ENCODE data around the gene PPIC.
"Not testable (repeated sequence)": the region's sequence is repeated elsewhere in the genome, so short reads cannot be mapped to it uniquely, and the experiment has no call there.

Gene PPIC

DNA sequence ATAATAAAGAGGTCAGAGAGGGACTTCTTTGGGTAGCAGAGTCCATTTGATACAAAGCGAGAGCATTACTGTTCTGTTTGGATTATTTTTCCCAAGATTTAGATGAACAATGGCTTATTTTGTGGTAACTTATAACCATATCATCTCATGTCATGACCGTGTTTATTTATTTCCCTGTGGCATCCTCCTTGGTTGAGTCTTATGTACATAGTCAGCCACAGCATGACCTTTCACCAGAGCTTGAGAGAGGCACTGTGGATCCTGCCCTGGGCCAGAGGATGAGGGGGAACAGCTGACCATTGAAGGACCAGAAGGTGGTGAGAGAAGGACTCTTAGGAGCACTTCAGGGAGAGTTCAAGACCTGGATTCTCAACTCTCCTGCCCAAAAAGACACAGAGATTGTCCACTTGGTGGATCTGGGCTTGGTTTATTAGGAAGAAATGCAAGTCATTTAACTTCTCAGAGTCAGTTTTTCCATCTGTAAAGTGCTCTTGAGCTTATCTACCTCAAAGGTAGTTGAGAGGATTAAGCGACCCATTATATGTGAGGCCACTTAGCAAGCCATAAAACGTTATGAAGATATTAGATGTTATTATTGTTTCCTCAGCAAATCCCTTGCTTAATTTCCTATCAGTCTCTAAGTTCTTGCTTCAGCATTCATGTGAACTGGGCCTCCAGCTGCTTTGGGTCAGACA, 51.4 kb downstream of the PPIC start:
- Histone ChIP-seq H3K4me3 (ENCODE audit: low read depth in 1 of 5, low read length in 5 of 5) (no peak overlapping the region), H3K27ac (ENCODE audit: low read depth, low read length) (no peak overlapping the region), H3K4me1 (ENCODE audit: control insufficient read depth in 5 of 5, insufficient read depth in 5 of 5, low read length in 5 of 5) (no peaks in the 10 kb centered on the region), H3K36me3 (ENCODE audit: control insufficient read depth in 5 of 5, insufficient read depth in 5 of 5, low read length in 5 of 5) (no peaks in the 10 kb centered on the region), H3K27me3 (ENCODE audit: control insufficient read depth in 5 of 5, insufficient read depth in 4 of 5, low read length in 5 of 5) (no peaks in the 10 kb centered on the region), H3K9ac (ENCODE audit: low read length in 5 of 5) (no peak overlapping the region), H3K9me3 (ENCODE audit: control insufficient read depth in 5 of 5, low read length in 5 of 5) (no peaks in the 10 kb centered on the region)

DNA sequence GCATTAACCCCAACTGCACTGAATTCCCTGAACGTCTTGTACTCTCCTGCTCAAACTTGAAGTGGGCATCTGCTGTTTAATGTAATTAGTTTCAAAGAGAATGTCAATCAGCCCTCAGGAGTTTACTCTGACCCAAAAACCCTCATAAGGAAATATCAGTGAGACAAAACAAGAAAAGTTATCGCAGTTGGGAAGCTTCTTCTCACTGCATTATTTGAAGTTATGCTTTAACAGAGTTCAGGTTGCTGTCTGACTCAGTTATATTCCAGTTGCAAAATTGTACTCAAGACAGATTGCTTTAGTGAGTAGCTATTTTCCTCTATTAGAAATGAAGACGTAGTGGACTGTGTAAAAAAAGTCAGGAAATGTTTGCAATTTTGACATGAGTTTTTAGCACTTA, 52.1 kb downstream of the PPIC start:
- H3K27me3 ChIP-seq (ENCODE audit: control insufficient read depth in 5 of 5, insufficient read depth in 4 of 5, low read length in 5 of 5) = no peaks in the 10 kb centered on the region
- H3K36me3 ChIP-seq (ENCODE audit: control insufficient read depth in 5 of 5, insufficient read depth in 5 of 5, low read length in 5 of 5) = no peaks in the 10 kb centered on the region
- H3K9ac ChIP-seq (ENCODE audit: low read length in 5 of 5) = no peak overlapping the region
- no peaks in the 10 kb centered on the region for H3K9me3 ChIP-seq (ENCODE audit: control insufficient read depth in 5 of 5, low read length in 5 of 5)
- H3K4me3 ChIP-seq (ENCODE audit: low read depth in 1 of 5, low read length in 5 of 5) = no peak overlapping the region
- no peak overlapping the region for H3K27ac ChIP-seq (ENCODE audit: low read depth, low read length)
- no peaks in the 10 kb centered on the region for H3K4me1 ChIP-seq (ENCODE audit: control insufficient read depth in 5 of 5, insufficient read depth in 5 of 5, low read length in 5 of 5)

DNA sequence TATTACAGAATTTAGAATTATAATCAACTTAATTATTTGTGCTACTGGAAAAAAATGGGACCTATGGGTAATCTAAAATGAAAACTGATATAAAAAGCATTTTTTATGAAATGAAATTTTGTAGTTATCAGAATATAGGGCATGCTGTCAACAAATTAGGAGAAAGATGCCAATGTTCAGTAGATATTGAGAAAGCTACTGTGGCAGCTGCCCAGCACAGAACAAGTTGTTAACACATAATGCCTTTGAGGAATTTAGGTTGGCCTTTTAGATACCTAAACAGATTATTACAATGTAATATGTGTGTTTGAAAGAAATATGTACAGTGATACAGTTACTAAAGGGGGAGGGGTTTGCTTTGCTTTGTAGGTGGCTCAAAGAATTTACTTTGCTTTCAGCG, 54.1 kb downstream of the PPIC start:
- Histone ChIP-seq H3K9me3 (ENCODE audit: control insufficient read depth in 5 of 5, low read length in 5 of 5) (no peaks in the 10 kb centered on the region), H3K4me1 (ENCODE audit: control insufficient read depth in 5 of 5, insufficient read depth in 5 of 5, low read length in 5 of 5) (no peaks in the 10 kb centered on the region), H3K27me3 (ENCODE audit: control insufficient read depth in 5 of 5, insufficient read depth in 4 of 5, low read length in 5 of 5) (no peaks in the 10 kb centered on the region), H3K27ac (ENCODE audit: low read depth, low read length) (no peak overlapping the region), H3K4me3 (ENCODE audit: low read depth in 1 of 5, low read length in 5 of 5) (no peak overlapping the region), H3K36me3 (ENCODE audit: control insufficient read depth in 5 of 5, insufficient read depth in 5 of 5, low read length in 5 of 5) (no peaks in the 10 kb centered on the region), H3K9ac (ENCODE audit: low read length in 5 of 5) (no peak overlapping the region)

DNA sequence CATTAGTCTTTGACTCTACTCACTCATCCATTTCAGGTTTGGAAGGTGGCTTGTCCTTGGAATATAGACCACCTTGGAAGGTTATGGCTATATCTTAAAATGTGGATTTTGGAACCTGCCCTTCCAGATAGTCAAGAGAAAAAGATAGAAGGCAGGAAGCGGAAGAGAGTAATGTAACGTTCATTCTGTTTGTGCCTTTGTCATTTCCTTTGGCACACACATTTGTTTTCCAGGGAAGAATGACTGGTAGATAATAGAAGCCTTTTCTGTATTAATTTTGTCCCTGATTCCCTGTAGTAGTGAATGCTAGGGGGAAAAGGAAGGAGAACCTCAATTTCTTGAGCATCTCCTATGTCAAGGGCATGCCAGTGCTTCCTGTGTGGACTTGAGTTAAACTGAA, 54.7 kb downstream of the PPIC start:
- no peak overlapping the region for H3K9ac ChIP-seq (ENCODE audit: low read length in 5 of 5)
- H3K4me3 ChIP-seq (ENCODE audit: low read depth in 1 of 5, low read length in 5 of 5) = no peak overlapping the region
- no peak overlapping the region for H3K27ac ChIP-seq (ENCODE audit: low read depth, low read length)
- no peaks in the 10 kb centered on the region for H3K27me3 ChIP-seq (ENCODE audit: control insufficient read depth in 5 of 5, insufficient read depth in 4 of 5, low read length in 5 of 5)
- H3K4me1 ChIP-seq (ENCODE audit: control insufficient read depth in 5 of 5, insufficient read depth in 5 of 5, low read length in 5 of 5) = no peaks in the 10 kb centered on the region
- H3K36me3 ChIP-seq (ENCODE audit: control insufficient read depth in 5 of 5, insufficient read depth in 5 of 5, low read length in 5 of 5) = no peaks in the 10 kb centered on the region
- no peaks in the 10 kb centered on the region for H3K9me3 ChIP-seq (ENCODE audit: control insufficient read depth in 5 of 5, low read length in 5 of 5)

DNA sequence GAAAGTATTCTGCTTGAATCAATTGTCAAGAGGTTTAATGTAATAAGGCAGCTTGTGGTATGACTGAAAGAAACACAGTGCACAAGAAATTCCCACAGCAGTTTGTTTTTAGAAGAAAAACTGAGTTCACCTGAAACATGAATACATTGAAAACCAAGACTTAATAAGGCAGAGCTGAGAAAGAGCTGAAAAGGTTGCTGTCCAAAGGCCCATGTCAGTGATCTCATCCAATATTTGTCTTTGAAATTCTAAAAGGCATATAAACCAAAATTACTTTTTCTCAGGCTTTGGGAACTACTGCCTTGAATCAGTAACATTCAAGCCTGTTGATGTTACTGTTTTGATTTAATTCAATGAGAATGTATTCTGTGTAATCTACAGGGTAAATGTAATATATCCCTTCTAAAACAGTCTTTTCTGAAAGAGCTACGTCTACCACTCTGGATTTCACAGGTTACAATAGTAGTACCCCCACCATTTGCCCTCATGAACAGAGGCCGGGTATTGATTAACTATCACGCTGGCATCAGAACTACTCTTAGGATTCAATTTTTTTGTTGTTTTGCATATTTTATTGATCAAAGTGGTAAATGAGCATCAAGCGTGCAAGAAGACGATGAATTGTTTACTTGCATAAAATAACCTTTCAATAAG, 57.8 kb downstream of the PPIC start:
- Histone ChIP-seq H3K4me1 (ENCODE audit: control insufficient read depth in 5 of 5, insufficient read depth in 5 of 5, low read length in 5 of 5) (no peaks in the 10 kb centered on the region), H3K36me3 (ENCODE audit: control insufficient read depth in 5 of 5, insufficient read depth in 5 of 5, low read length in 5 of 5) (no peaks in the 10 kb centered on the region), H3K4me3 (ENCODE audit: low read depth in 1 of 5, low read length in 5 of 5) (no peak overlapping the region), H3K27ac (ENCODE audit: low read depth, low read length) (no peak overlapping the region), H3K27me3 (ENCODE audit: control insufficient read depth in 5 of 5, insufficient read depth in 4 of 5, low read length in 5 of 5) (no peaks in the 10 kb centered on the region), H3K9ac (ENCODE audit: low read length in 5 of 5) (no peak overlapping the region), H3K9me3 (ENCODE audit: control insufficient read depth in 5 of 5, low read length in 5 of 5) (no peaks in the 10 kb centered on the region)

DNA sequence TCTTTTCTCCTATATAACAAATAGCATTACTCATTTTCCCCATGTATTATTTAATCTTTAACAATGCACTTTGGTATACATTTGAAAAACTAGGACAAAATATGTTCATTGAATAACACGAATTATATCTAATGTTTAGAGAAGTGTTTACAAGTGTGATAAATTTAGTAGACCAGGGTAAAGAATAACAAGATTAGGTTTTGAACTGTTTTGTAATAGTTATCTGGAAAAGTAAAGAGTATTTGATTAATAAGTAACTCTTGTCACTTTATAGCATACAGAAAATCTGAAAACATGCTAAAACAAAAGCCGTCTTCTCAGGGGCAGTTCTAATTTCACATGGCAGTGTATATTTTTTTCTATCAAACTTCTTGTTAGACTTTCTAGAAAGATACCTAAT, 58.5 kb downstream of the PPIC start:
- no peak overlapping the region for H3K9ac ChIP-seq (ENCODE audit: low read length in 5 of 5)
- peaks cover 0 to 4% (median 0%) of the 10 kb centered on the region in 5 donors for H3K36me3 ChIP-seq (ENCODE audit: control insufficient read depth in 5 of 5, insufficient read depth in 5 of 5, low read length in 5 of 5)
- H3K4me3 ChIP-seq (ENCODE audit: low read depth in 1 of 5, low read length in 5 of 5) = no peak overlapping the region
- H3K27me3 ChIP-seq (ENCODE audit: control insufficient read depth in 5 of 5, insufficient read depth in 4 of 5, low read length in 5 of 5) = no peaks in the 10 kb centered on the region
- no peaks in the 10 kb centered on the region for H3K4me1 ChIP-seq (ENCODE audit: control insufficient read depth in 5 of 5, insufficient read depth in 5 of 5, low read length in 5 of 5)
- no peak overlapping the region for H3K27ac ChIP-seq (ENCODE audit: low read depth, low read length)
- no peaks in the 10 kb centered on the region for H3K9me3 ChIP-seq (ENCODE audit: control insufficient read depth in 5 of 5, low read length in 5 of 5)

DNA sequence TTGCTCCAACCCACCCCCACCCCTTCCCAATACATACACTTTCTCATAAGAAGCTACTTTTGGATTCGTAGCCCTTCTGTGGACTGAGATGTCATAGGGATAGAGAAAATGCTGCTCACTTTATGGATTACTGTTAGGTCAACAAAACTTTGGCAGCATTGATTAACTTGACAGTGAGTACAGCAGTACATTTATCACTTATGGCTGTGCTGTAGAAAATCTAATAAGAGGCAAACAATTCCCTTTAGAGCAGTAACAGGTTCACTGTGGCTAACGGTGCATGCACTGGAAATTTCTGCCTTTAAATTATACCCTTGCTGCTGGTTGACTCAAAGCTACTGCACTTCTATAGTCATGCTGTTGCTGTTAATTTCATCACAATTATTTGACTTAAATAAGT, 59.2 kb downstream of the PPIC start:
- H3K9me3 ChIP-seq (ENCODE audit: control insufficient read depth in 5 of 5, low read length in 5 of 5) = no peaks in the 10 kb centered on the region
- no peak overlapping the region for H3K9ac ChIP-seq (ENCODE audit: low read length in 5 of 5)
- H3K4me3 ChIP-seq (ENCODE audit: low read depth in 1 of 5, low read length in 5 of 5) = no peak overlapping the region
- H3K36me3 ChIP-seq (ENCODE audit: control insufficient read depth in 5 of 5, insufficient read depth in 5 of 5, low read length in 5 of 5) = peaks cover 0 to 4% (median 0%) of the 10 kb centered on the region in 5 donors
- H3K27ac ChIP-seq (ENCODE audit: low read depth, low read length) = no peak overlapping the region
- H3K4me1 ChIP-seq (ENCODE audit: control insufficient read depth in 5 of 5, insufficient read depth in 5 of 5, low read length in 5 of 5) = no peaks in the 10 kb centered on the region
- H3K27me3 ChIP-seq (ENCODE audit: control insufficient read depth in 5 of 5, insufficient read depth in 4 of 5, low read length in 5 of 5) = no peaks in the 10 kb centered on the region

DNA sequence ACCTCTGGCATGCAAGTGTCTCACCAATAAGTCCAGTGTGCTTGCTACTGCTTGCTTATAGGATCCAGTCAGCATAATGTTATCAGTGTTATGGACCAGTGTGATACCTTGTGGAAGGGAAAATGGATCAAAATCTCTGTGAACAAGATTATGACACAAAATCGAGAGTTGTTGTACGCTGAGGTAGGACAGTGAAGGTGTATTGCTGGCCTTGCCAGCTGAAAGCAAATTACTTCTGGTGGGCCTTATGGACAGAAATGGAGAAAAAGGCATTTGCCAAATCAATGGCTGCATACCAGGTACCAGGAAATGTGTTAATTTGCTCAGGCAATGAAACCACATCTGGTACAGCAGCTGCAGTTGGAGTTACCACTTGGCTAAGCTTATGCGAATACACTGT, 62.3 kb downstream of the PPIC start:
- not testable (repeated sequence) for H3K9me3 ChIP-seq (ENCODE audit: control insufficient read depth in 5 of 5, low read length in 5 of 5); H3K27me3 ChIP-seq (ENCODE audit: control insufficient read depth in 5 of 5, insufficient read depth in 4 of 5, low read length in 5 of 5); H3K27ac ChIP-seq (ENCODE audit: low read depth, low read length); H3K9ac ChIP-seq (ENCODE audit: low read length in 5 of 5); H3K36me3 ChIP-seq (ENCODE audit: control insufficient read depth in 5 of 5, insufficient read depth in 5 of 5, low read length in 5 of 5); H3K4me1 ChIP-seq (ENCODE audit: control insufficient read depth in 5 of 5, insufficient read depth in 5 of 5, low read length in 5 of 5); H3K4me3 ChIP-seq (ENCODE audit: low read depth in 1 of 5, low read length in 5 of 5)

DNA sequence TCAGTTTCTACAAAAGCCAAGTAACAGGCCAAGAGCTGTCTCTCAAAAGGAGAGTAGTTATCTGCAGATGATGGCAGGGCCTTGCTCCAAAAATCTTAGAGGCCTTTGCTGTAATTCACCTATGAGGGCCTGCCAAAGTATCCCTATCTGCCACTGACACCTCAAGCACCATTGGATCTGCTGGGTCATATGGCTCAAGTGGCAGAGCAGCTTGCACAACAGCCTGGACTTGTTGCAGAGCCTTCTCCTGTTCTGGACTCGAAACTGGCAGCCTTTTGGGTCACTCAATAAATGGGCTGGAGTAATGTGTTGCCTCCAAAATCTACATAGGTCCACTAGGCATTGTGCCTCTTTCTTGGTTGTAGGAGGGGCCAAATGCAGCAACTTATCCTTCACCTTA, 62.8 kb downstream of the PPIC start:
- H3K9me3 ChIP-seq (ENCODE audit: control insufficient read depth in 5 of 5, low read length in 5 of 5); H3K4me3 ChIP-seq (ENCODE audit: low read depth in 1 of 5, low read length in 5 of 5); H3K36me3 ChIP-seq (ENCODE audit: control insufficient read depth in 5 of 5, insufficient read depth in 5 of 5, low read length in 5 of 5); H3K9ac ChIP-seq (ENCODE audit: low read length in 5 of 5); H3K4me1 ChIP-seq (ENCODE audit: control insufficient read depth in 5 of 5, insufficient read depth in 5 of 5, low read length in 5 of 5); H3K27ac ChIP-seq (ENCODE audit: low read depth, low read length); H3K27me3 ChIP-seq (ENCODE audit: control insufficient read depth in 5 of 5, insufficient read depth in 4 of 5, low read length in 5 of 5): not testable (repeated sequence)
